Right atrium auricular region (tissue), 2 donors: Measurements from ENCODE around the gene APCDD1L. TPM values are rescaled to one million over a fixed set of nuclear protein-coding genes. Genes with fewer than 3 reads are reported as not detected.

Experiments
- DNase-seq: peaks from one replicate; pipeline ENCODE4 v3.0.0-alpha.2; 2019; ENCODE audit warnings: low spot score
- H3K27ac ChIP-seq, 2 donors: fragments of 200-600 bp; sonication (generic); 1 replicate in 1 of 2; 2 replicates in 1 of 2; pipeline ENCODE4 v1.5.1; 2016 to 2019
- H3K27me3 ChIP-seq, 2 donors: fragments of 200-600 bp; sonication (generic); one replicate each; pipeline versions ENCODE4 v1.5.1 to v1.6.0; 2017 to 2019
- H3K36me3 ChIP-seq: fragments of 200-600 bp; sonication (generic); one replicate; pipeline ENCODE4 v1.5.1; 2016
- H3K4me1 ChIP-seq, 2 donors: fragments of 200-600 bp; sonication (generic); one replicate each; pipeline versions ENCODE4 v1.5.1 to v1.6.0; 2017 to 2019
- H3K4me3 ChIP-seq, 2 donors: fragments of 200-600 bp; sonication (generic); 1 replicate in 1 of 2; 2 replicates in 1 of 2; pipeline ENCODE4 v1.5.1; 2017 to 2019; ENCODE audit warnings: mild to moderate bottlenecking in 1 of 2, moderate library complexity in 1 of 2
- H3K9me3 ChIP-seq, 2 donors: fragments of 200-600 bp; sonication (generic); one replicate each; pipeline ENCODE4 v1.5.1; 2019
- CTCF ChIP-seq, 2 donors: fragments of 200-600 bp; sonication (generic); IDR thresholded peaks; one replicate each; pipeline ENCODE4 v1.5.1; 2019; ENCODE audit warnings: antibody characterized with exemption in 2 of 2
- total RNA-seq, 2 donors: library from RNA; depleted of rRNA; stranded (reverse); fragments of >200 nt; gene quantifications; one replicate each; pipeline ENCODE4 v1.1.0, GENCODE V29; 2016

Gene APCDD1L
- total RNA-seq, 2 donors from 2014 or later: 0.89 to 1.5 TPM

- Histone ChIP-seq H3K4me1 (peaks cover 0 to 6% of the 10 kb centered on the region in 2 donors), H3K36me3 (no peaks in the 10 kb centered on the region), H3K27ac (no peak overlapping the region), H3K4me3 (no peak overlapping the region), H3K9me3 (no peaks in the 10 kb centered on the region), H3K27me3 (no peaks in the 10 kb centered on the region)
- no peak for DNase-seq
- TF ChIP-seq CTCF (IDR thresholded peaks at IDR 0.05): no peak
Measured at GRCh38 chr20:58467572-58468527, 47.3 kb downstream of the APCDD1L start.

- no peaks in the 10 kb centered on the region for H3K9me3 ChIP-seq
- no peaks in the 10 kb centered on the region for H3K36me3 ChIP-seq
- DNase-seq: peak; percentile 4
- no peak overlapping the region for H3K27ac ChIP-seq
- H3K27me3 ChIP-seq: no peaks in the 10 kb centered on the region
- H3K4me1 ChIP-seq: peaks cover 0 to 5% of the 10 kb centered on the region in 2 donors
- no peak for TF ChIP-seq CTCF (IDR thresholded peaks at IDR 0.05)
- no peak overlapping the region for H3K4me3 ChIP-seq
Measured at GRCh38 chr20:58466729-58467571, 48.2 kb downstream of the APCDD1L start.

GRCh38 chr20:58466095-58466708 lies 49.0 kb downstream of the APCDD1L start:
- no peak overlapping the region for H3K27ac ChIP-seq
- DNase-seq: peak; percentile 23
- no peaks in the 10 kb centered on the region for H3K27me3 ChIP-seq
- no peak overlapping the region for H3K4me3 ChIP-seq
- no peaks in the 10 kb centered on the region for H3K4me1 ChIP-seq
- no peaks in the 10 kb centered on the region for H3K9me3 ChIP-seq
- no peaks in the 10 kb centered on the region for H3K36me3 ChIP-seq
- no peak for TF ChIP-seq CTCF (IDR thresholded peaks at IDR 0.05)

- Histone ChIP-seq H3K4me1 (no peaks in the 10 kb centered on the region), H3K4me3 (no peak overlapping the region), H3K27ac (no peak overlapping the region), H3K9me3 (no peaks in the 10 kb centered on the region), H3K36me3 (no peaks in the 10 kb centered on the region), H3K27me3 (no peaks in the 10 kb centered on the region)
- no peak for TF ChIP-seq CTCF (IDR thresholded peaks at IDR 0.05)
- no peak for DNase-seq
Measured at GRCh38 chr20:58464838-58465237, 50.4 kb downstream of the APCDD1L start.

- TF ChIP-seq CTCF (IDR thresholded peaks at IDR 0.05): no peak
- Histone ChIP-seq H3K36me3 (no peaks in the 10 kb centered on the region), H3K9me3 (no peaks in the 10 kb centered on the region), H3K4me3 (no peak overlapping the region), H3K4me1 (no peaks in the 10 kb centered on the region), H3K27ac (no peak overlapping the region), H3K27me3 (no peaks in the 10 kb centered on the region)
- DNase-seq: no peak
Measured at GRCh38 chr20:58463256-58463655, 51.9 kb downstream of the APCDD1L start.
